NCI-H1417 treated with DMSO at 0.1 percent for 48 hours (cell line): ENCODE measurements around the gene CCDC85B.
A peak's percentile ranks its signal among the peaks of the same experiment; 100 is the strongest.
"Not testable (repeated sequence)": the region's sequence is repeated elsewhere in the genome, so short reads cannot be mapped to it uniquely, and the experiment has no call there.

Experiments
- DNase-seq: peaks from one replicate; lab custom pipeline; 2025; lab: John Stamatoyannopoulos, UW

The CCDC85B gene

DNA sequence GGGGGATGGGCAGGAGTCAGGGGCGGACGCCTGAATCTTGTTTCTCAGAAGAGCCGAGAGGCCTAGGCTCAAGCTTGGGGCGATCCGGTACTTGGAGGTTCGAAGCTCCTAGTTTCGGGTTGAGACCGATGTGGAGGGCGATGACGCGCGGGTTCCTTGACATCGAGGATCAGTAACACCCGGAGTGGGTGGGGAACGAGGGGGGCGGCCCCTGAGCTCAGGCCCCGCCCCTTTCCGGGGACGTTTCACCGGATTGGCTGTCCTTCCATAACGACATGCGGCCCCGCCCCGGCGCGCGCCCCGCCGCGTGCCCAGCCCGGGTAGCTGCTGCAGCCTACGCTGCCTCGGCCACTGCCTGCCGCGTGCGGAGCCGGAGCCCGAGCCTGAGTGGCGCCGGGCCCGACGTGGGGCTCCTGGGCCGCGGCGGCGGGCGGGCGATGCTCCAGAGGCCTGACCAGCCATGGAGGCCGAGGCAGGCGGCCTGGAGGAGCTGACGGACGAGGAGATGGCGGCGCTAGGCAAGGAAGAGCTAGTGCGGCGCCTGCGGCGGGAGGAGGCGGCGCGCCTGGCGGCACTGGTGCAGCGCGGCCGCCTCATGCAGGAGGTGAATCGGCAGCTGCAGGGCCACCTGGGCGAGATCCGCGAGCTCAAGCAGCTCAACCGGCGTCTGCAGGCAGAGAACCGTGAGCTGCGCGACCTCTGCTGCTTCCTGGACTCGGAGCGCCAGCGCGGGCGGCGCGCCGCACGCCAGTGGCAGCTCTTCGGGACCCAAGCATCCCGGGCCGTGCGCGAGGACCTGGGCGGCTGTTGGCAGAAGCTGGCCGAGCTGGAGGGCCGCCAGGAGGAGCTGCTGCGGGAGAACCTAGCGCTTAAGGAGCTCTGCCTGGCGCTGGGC, at the start of gene CCDC85B:
Gene CCDC85B, plus strand, starts transcription at position 350 of the 895 bp plus-strand sequence. Its CDS starts 111 bp downstream, at position 461.
- DNase-seq, result peak; percentile 88

DNA sequence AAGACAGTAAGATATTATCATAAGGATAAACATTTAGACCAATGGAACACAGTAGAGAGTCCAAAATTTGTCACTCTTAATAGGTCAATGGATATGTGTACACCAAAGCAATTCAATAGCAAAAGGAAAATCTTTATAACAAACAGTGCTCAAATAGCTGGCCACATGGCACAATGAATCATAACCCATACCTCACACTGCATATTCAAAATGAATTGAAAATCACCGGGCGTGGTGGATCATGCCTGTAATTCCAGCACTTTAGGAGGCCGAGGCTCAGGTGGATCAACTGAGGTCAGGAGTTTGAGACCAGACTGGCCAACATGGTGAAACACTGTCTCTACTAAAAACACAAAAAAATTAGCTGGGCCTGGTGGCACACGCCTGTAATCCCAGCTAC, 48.3 kb upstream of the CCDC85B start:
- DNase-seq, result no peak

GRCh38 chr11:65843811-65844210, 46.7 kb upstream of the CCDC85B start:
- DNase-seq, result no peak

GRCh38 chr11:65844231-65844872, 46.1 kb upstream of the CCDC85B start:
- no peak for DNase-seq

DNA sequence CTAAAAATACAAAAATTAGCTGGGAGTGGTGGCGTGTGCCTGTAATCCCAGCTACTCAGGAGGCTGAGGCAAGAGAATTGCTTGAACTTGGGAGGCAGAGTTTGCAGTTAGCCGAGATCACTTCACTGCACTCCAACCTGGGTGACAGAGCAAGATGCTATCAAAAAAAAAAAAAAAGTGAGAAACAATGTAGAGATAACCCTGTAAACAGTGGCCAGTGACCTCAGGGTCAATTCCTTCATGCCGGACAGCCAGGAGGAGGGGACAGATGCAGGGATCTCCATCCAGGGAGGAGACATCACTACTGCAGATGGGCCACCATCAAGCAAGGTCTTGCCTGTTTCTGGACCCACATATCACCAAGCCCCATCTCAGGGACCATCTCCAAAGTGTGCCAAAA, 42.7 kb upstream of the CCDC85B start:
- DNase-seq, result no peak

DNA sequence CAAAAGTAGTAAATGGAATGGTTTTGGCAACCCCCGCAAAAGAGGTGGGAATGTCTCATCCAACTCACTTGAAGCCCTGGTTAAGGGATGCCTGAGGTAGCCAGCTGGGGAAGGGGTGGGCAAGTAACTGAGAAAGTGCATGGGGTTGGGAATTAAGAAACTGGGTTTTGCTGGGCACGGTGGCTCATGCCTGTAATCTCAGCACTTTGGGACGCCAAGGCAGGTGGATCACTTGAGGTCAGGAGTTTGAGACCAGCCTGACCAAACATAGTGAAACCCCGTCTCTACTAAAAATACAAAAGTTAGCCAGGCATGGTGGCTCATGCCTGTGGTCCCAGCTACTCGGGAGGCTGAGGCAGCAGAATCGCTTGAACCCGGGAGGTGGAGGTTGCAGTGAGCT, 41.8 kb upstream of the CCDC85B start:
- DNase-seq, result not testable (repeated sequence)

DNA sequence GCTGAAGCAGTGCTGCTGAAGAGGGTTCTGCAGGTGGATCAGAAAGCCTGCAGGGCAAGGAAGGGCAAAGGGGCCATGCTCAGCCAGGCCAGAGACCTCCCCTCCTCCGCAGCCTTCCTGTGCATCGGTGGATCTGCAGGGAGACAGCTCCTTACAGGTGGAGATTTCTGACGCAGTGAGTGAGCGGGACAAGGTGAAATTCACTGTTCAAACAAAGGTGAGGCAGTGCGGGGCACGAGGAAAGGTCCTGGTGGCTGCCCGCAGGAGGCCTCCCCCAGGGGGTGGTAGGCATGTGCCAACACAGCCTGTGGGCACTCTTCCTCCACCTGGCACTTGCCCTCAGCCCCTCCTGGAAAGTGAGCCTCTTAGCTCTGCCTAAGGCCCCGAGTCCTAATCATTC, 41.1 kb upstream of the CCDC85B start:
- no peak for DNase-seq

GRCh38 chr11:65849771-65850216, 40.7 kb upstream of the CCDC85B start:
- no peak for DNase-seq

DNA sequence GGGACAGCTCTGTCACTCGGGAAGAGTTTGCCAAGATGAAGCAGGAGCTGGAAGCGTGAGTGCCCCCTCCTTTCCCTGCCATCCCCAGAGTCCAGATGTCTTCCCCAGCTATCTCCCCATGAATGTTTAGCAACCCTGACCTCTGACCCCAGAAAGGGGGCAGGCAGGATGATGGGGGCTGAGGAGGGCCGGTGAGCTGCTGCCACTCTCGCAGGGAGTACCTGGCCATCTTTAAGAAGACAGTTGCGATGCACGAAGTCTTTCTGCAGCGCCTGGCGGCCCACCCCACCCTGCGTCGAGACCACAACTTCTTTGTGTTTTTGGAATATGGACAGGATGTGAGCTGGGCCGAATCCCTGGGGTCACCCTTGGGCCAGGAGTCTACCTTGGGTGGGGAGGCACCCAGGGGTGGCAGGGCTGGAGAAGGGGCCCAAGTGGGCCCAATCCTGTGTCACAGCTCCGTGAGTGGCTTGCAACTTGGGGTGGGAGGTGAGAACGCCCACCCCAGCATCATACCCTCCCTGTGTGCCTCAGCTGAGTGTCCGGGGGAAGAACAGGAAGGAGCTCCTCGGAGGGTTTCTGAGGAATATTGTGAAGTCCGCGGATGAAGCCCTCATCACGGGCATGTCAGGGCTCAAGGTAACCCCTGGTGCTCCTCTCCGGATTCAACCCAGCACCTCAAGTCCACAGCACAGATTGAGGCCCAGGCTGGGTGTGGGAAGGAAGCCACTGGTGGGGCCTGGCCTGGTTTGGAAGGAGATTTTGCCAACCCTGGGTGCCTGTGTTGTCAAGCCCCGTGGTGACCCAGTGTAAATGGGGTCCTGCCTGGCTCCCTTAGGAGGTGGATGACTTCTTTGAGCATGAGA, 40.0 kb upstream of the CCDC85B start:
- DNase-seq, result no peak

- DNase-seq, result no peak
Observed at GRCh38 chr11:65851083-65851579, 39.3 kb upstream of the CCDC85B start.

- no peak for DNase-seq
Observed at GRCh38 chr11:65851811-65852507, 38.5 kb upstream of the CCDC85B start.

GRCh38 chr11:65852508-65853245, 37.8 kb upstream of the CCDC85B start:
- no peak for DNase-seq

DNA sequence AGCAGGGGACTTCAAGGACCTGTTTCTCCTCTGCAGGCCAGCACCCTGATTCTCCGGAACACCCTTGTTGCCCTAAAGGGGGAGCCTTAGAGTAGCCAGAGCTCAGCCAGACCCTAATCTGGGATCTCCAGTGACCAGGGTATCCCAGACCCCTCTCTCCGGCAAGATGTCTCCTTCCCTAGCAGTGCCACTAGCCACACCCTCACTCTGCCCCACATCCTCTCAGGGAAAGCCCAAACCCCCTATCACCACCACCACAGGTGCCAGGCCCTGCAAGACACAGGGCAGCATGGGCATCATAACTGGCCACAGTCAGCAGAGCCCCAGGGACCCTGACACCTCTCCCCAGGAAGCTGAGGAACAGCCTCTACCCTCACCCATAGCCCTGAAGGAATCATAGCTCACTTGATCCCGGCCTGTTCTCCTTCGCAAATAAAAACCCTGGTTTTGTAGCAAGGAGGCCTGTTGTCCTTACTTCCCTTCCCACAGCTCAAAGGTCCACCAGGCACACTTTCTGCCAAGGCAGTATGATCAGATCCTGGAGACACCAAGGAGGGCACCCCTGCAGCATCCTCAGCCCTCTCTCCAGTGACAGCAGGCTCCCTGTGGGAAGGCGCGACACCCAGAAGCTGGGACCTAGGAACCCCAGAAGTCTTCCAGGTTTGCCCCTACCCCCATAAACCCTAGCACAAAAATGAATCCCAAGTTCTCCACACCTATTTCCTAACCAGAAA, 37.1 kb upstream of the CCDC85B start:
- no peak for DNase-seq

- no peak for DNase-seq
Observed at GRCh38 chr11:65854161-65854592, 36.3 kb upstream of the CCDC85B start.

DNA sequence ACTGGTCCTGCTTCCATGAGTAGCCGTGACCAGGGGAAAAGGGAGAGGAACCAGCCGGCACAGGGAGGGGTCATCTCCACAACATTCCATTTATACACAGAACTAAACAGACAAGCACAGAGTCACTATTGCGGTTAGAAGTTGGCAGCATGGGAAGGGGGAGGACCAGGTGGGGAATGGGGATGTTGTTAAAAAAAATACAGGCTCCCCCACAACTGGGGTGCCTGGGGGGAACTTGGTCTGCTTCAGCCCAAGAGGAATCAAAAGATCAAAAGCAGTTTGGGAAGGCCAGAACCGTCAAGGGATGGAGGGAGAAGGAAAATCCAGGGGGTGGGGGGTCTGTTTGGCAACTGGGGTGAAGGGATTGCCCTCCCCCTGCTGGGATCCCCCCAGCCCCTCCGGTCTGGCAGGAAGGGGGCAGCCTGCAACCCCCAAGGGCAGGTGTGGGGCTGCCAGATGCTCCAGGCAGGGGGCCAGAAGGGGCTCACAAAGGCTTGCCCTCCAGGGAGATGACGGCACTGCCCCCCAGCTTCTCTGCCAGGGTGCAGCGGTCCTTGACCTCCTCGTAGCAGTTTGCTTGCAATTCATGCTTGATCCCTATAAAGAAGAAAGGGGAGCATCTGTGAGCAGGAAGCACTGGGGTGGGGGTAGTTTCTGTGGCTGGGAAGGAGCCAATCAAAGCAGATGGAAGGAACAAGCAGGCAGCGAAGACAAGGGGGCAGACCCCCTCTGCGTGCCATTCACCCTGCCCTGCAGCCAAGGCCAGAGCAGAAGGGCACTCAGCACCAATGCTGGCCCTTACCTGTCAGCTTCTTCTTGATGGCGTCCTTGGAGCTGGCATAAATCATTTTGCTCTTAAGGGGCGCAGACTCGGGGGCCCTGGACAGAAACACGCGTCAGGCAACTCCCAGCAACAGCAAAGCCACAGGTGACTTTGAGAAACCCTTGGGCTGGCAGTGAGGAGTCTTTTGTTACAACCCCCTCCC, 35.3 kb upstream of the CCDC85B start:
- DNase-seq, result no peak

GRCh38 chr11:65855927-65856363, 34.5 kb upstream of the CCDC85B start:
- no peak for DNase-seq

GRCh38 chr11:65856689-65857499, 33.6 kb upstream of the CCDC85B start:
- DNase-seq, result no peak

- DNase-seq, result no peak
Observed at GRCh38 chr11:65857500-65857852, 33.0 kb upstream of the CCDC85B start.
